GM18951 (cell line): ENCODE measurements around the gene MMP15.

Source experiments
- POLR2A ChIP-seq: IDR thresholded peaks from 4 replicates; pipeline ENCODE4 v1.6.1; 2011; ENCODE audit warnings: mild to moderate bottlenecking; ENCODE audit not compliant: insufficient read length, insufficient read depth; ENCODE audit errors: extremely low read depth
- in situ Hi-C: fragments of 300-500 bp; cut with MboI; formaldehyde crosslinking; loops from one replicate; pipeline ENCODE4 v1.12.0; 2022; ENCODE audit warnings: low sequenced_read_pairs, mixed read lengths, inconsistent platforms; ENCODE audit not compliant: unreplicated experiment

Gene MMP15

GRCh38 chr16:58039829-58040495, 14.4 kb downstream of the MMP15 start:
- in situ Hi-C loops, result no loop called here
- TF ChIP-seq POLR2A, result no peak

GRCh38 chr16:58040496-58040846, 14.9 kb downstream of the MMP15 start:
- in situ Hi-C loops, result no loop called here
- no peak for TF ChIP-seq POLR2A

GRCh38 chr16:58040945-58041627, 15.5 kb downstream of the MMP15 start:
- in situ Hi-C loops, result no loop called here
- no peak for TF ChIP-seq POLR2A

- TF ChIP-seq POLR2A, result no peak
- in situ Hi-C loops, result no loop called here
Observed at GRCh38 chr16:58041628-58041955, 16.0 kb downstream of the MMP15 start.

GRCh38 chr16:58042001-58042885, 16.7 kb downstream of the MMP15 start:
- in situ Hi-C loops, result no loop called here
- no peak for TF ChIP-seq POLR2A

GRCh38 chr16:58042886-58043515, 17.4 kb downstream of the MMP15 start:
- TF ChIP-seq POLR2A, result no peak
- in situ Hi-C loops, result no loop called here

GRCh38 chr16:58043571-58044155, 18.1 kb downstream of the MMP15 start:
- in situ Hi-C loops, result no loop called here
- no peak for TF ChIP-seq POLR2A

- in situ Hi-C loops, result no loop called here
- no peak for TF ChIP-seq POLR2A
Observed at GRCh38 chr16:58044266-58045019, 18.9 kb downstream of the MMP15 start.

- in situ Hi-C loops, result no loop called here
- TF ChIP-seq POLR2A, result no peak
Observed at GRCh38 chr16:58045096-58045495, 19.5 kb downstream of the MMP15 start.

GRCh38 chr16:58046054-58046881, 20.7 kb downstream of the MMP15 start:
- no peak for TF ChIP-seq POLR2A
- in situ Hi-C loops, result no loop called here

GRCh38 chr16:58046936-58047335, 21.4 kb downstream of the MMP15 start:
- no peak for TF ChIP-seq POLR2A
- in situ Hi-C loops, result no loop called here
